CD4-positive, CD25-positive, alpha-beta regulatory T cell (primary cell): ENCODE measurements around the gene ACAP1. TPM values are rescaled to one million over a fixed set of nuclear protein-coding genes. Genes with fewer than 3 reads are reported as not detected.

Experiments
- ATAC-seq, 2 donors: fragments of 150-1000 bp; cut with Tn5 transposase; one replicate each; pipeline ENCODE4 v1.10.0; 2021; ENCODE audit warnings: low read depth in 2 of 2, moderate number of reproducible peaks in 2 of 2, moderate library complexity in 1 of 2
- DNase-seq, 3 donors: peaks; one replicate each; pipeline versions ENCODE4 v3.0.0 to v3.0.0-alpha.2; 2012 to 2022; ENCODE audit warnings: mixed read lengths in 1 of 3
- H3K27ac ChIP-seq: one replicate; pipeline ENCODE4 v1.7.0; 2013; ENCODE audit warnings: mild to moderate bottlenecking, low read length; ENCODE audit not compliant: insufficient read depth, poor library complexity, severe bottlenecking
- H3K27me3 ChIP-seq: one replicate; pipeline ENCODE4 v1.7.0; 2013; ENCODE audit warnings: low read length; ENCODE audit not compliant: control insufficient read depth, insufficient read depth
- H3K36me3 ChIP-seq: one replicate; pipeline ENCODE4 v1.7.0; 2013; ENCODE audit warnings: mild to moderate bottlenecking, low read length, moderate library complexity; ENCODE audit not compliant: control insufficient read depth, insufficient read depth
- H3K4me1 ChIP-seq: 2 replicates; pipeline ENCODE4 v1.7.0; 2013; ENCODE audit warnings: mild to moderate bottlenecking, low read length; ENCODE audit not compliant: insufficient read depth, control insufficient read depth, poor library complexity, severe bottlenecking
- H3K4me3 ChIP-seq: one replicate; pipeline ENCODE4 v1.7.0; 2013; ENCODE audit warnings: low read depth, mild to moderate bottlenecking, low read length, moderate library complexity
- H3K9me3 ChIP-seq, 2 experiments: 1 replicate in 1 of 2; 2 replicates in 1 of 2; pipeline ENCODE4 v1.7.0; 2013; ENCODE audit warnings: low read length in 2 of 2, mild to moderate bottlenecking in 1 of 2, moderate library complexity in 1 of 2; ENCODE audit not compliant: control insufficient read depth in 2 of 2
- H3K27ac Mint-ChIP-seq, 3 donors: one replicate each; pipeline ENCODE4 v1.8.0; 2020 to 2022; ENCODE audit warnings: mild to moderate bottlenecking in 3 of 3, mixed read lengths in 3 of 3, moderate library complexity in 2 of 3
- H3K27me3 Mint-ChIP-seq: one replicate; pipeline ENCODE4 v1.8.0; 2022; ENCODE audit warnings: mild to moderate bottlenecking, mixed read lengths
- H3K36me3 Mint-ChIP-seq: one replicate; pipeline ENCODE4 v1.8.0; 2020; ENCODE audit warnings: mixed read lengths
- H3K4me1 Mint-ChIP-seq, 4 donors: one replicate each; pipeline ENCODE4 v1.8.0; 2020 to 2022; ENCODE audit warnings: mixed read lengths in 4 of 4, mild to moderate bottlenecking in 1 of 4
- H3K4me3 Mint-ChIP-seq, 4 donors: one replicate each; pipeline ENCODE4 v1.8.0; 2020 to 2022; ENCODE audit warnings: mild to moderate bottlenecking in 4 of 4, mixed read lengths in 4 of 4, moderate library complexity in 3 of 4
- H3K9me3 Mint-ChIP-seq, 7 donors: one replicate each; pipeline ENCODE4 v1.8.0; 2020 to 2022; ENCODE audit warnings: mixed read lengths in 7 of 7, mild to moderate bottlenecking in 3 of 7, moderate library complexity in 2 of 7
- polyA plus RNA-seq, 4 donors: library from polyadenylated mRNA; unstranded; fragments of 300-500 nt; fragmentation: Illumina TruSeq; gene quantifications; one replicate each; pipeline ENCODE4 v1.2.3, GENCODE V29; 2021
- total RNA-seq: library from RNA; stranded (reverse); gene quantifications from one replicate; pipeline ENCODE4 v1.2.3, GENCODE V29; 2022

Gene ACAP1
- total and polyA plus RNA-seq, 5 donors from 2014 or later, result 194 to 723 (median 219) TPM

DNA sequence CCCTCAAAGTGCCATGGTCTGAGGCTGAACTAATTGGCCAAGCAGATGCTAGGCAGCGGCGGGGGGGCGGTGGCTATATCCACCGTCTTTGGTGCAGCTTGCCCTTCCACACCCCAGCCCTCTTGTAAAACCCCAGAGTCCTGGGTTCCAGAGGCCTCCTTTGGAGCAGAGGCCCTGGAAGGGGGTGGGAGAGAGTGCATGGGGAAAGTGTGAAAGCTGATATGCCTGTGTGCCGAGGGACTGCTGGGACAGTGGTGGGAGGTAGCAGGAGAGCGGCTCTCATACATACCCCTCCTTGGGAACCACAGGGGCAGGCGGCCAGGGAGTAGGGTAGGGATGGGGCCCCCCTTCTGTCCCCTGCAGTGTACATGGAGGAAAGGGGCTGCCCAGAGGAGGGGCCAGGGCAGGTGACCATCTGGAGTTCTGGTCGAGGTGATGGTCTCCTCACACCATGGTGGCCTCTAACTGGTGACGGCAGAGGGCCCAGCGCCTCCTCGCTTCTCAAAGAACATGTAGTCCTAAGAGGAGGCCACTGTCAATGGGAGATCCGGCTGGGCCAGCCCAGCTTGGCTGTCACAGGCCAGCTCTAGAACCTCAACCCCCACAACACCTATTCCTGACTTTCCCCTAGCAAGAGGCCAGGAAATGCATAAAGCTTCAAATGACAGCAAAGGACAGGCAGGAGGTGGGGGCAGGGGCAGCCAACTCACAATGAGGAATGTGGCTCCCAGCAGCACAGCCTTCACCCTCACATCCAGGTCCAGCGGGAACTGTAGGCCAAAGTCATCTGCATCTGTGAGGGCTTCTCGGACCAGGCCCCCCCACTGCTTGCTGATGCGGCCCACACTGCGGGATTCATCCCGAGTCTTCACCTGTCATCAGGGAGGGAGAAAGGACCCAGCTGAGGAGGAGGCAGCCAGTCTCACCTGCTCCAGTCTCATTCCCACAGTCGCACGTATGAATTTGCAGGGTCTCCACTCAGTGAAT, 53.9 kb downstream of the ACAP1 start:
- H3K4me3 Mint-ChIP-seq, result peak overlapping the region in 2 of 4 donors; percentile 38 to 80

DNA sequence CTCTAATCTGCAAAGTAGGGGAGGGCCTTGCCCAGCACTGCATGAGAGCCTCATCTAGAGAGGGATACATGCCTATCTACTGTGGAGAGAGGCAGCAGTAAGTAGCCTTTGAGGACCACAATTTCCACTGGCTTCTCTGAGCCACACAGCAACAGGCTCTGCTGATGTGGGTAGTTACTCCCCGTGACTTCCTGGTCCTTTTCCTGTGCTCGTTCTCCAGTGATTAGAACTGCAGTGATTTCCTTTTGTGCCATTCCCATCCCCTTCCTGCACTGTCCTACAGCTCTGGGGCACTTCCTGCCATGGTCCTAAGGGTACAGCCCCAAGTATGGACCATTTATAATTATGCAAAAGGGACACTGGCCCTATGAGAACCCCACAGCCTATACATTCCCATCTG, 55.0 kb downstream of the ACAP1 start:
- H3K27me3 ChIP-seq, result no peaks in the 10 kb centered on the region
- H3K4me1 ChIP-seq, result peaks cover 46% of the 10 kb centered on the region
- peaks cover 3 to 48% (median 21%) of the 10 kb centered on the region in 4 donors for H3K4me1 Mint-ChIP-seq
- H3K36me3 ChIP-seq, result peaks cover 44% of the 10 kb centered on the region
- H3K36me3 Mint-ChIP-seq, result peaks cover 17% of the 10 kb centered on the region
- ATAC-seq (no peak), DNase-seq (no peak)
- peaks cover 5% of the 10 kb centered on the region for H3K27me3 Mint-ChIP-seq
- H3K27ac Mint-ChIP-seq, result peak overlapping the region in 1 of 3 donors; percentile 31
- H3K4me3 ChIP-seq, result no peak overlapping the region
- no peaks in the 10 kb centered on the region for H3K9me3 ChIP-seq
- H3K9me3 Mint-ChIP-seq, result no peaks in the 10 kb centered on the region
- H3K4me3 Mint-ChIP-seq, result peak overlapping the region; percentile 56 to 92 (median 82)
- H3K27ac ChIP-seq, result no peak overlapping the region

More for the DNA sequence above, 53.9 kb downstream of the ACAP1 start:
- Mint-ChIP-seq H3K4me1 (peaks cover 3 to 49% (median 19%) of the 10 kb centered on the region in 4 donors), H3K27me3 (peaks cover 5% of the 10 kb centered on the region), H3K27ac (no peak overlapping the region), H3K9me3 (no peaks in the 10 kb centered on the region), H3K36me3 (peaks cover 17% of the 10 kb centered on the region)
- ATAC-seq (no peak), DNase-seq (no peak)
- H3K4me3 ChIP-seq, result no peak overlapping the region
- no peaks in the 10 kb centered on the region for H3K27me3 ChIP-seq
- peaks cover 45% of the 10 kb centered on the region for H3K4me1 ChIP-seq
- H3K27ac ChIP-seq, result no peak overlapping the region
- peaks cover 44% of the 10 kb centered on the region for H3K36me3 ChIP-seq
- no peaks in the 10 kb centered on the region for H3K9me3 ChIP-seq

DNA sequence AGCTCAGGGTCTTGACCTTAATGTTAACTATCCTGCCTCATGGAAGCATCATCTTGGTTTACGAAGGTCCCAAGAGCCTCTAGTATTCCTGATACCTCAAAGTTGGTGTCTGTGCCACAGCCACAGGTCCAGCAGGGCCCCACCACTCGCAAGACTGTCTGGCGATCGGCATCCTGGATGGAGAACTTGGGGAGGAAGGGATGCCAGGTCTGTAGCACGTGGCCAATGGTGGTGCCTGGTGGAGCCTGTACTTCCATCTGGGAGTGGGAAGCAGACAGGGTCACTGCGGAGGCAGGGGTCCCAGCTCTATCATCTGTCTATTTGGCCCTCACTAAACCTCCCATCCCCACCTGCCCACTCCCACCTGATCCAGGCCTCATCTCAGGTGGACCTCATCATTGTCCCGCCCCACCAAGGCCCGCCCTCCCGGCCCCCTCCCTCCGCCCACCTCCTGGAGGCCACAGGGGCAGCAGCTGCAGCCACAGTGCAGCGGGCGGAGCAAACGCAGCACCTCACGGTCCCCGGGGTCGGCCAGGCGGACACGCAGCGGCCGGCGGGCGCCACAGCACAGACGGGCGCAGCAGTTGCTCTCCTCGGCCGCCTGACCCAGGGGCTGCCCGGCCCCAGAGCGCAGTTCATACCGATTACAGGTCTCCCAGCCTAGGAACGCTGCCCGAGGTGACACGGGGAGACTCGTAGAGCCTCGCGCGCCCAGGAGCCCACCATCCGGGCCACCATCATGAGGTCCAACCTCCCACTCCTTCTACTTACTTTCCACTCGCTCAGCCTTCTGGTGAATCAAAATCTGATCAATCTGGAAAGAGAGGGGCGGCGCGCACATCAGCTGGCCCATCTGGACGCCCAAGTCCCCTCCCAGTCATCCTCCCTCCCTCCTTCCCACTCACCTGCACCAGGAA, 56.6 kb downstream of the ACAP1 start:
- Mint-ChIP-seq H3K36me3 (peaks cover 17% of the 10 kb centered on the region), H3K4me1 (peaks cover 3 to 42% (median 21%) of the 10 kb centered on the region in 4 donors), H3K27ac (peak overlapping the region; percentile 32 to 80 (median 59)), H3K4me3 (peak overlapping the region; percentile 94 to 98 (median 95)), H3K27me3 (peaks cover 5% of the 10 kb centered on the region), H3K9me3 (no peaks in the 10 kb centered on the region)
- ATAC-seq, result no peak
- Histone ChIP-seq H3K27me3 (no peaks in the 10 kb centered on the region), H3K36me3 (peaks cover 42% of the 10 kb centered on the region), H3K4me1 (peaks cover 46% of the 10 kb centered on the region), H3K27ac (peak overlapping the region; percentile 87), H3K9me3 (no peaks in the 10 kb centered on the region), H3K4me3 (peak overlapping the region; percentile 76)
- DNase-seq, result no peak

DNA sequence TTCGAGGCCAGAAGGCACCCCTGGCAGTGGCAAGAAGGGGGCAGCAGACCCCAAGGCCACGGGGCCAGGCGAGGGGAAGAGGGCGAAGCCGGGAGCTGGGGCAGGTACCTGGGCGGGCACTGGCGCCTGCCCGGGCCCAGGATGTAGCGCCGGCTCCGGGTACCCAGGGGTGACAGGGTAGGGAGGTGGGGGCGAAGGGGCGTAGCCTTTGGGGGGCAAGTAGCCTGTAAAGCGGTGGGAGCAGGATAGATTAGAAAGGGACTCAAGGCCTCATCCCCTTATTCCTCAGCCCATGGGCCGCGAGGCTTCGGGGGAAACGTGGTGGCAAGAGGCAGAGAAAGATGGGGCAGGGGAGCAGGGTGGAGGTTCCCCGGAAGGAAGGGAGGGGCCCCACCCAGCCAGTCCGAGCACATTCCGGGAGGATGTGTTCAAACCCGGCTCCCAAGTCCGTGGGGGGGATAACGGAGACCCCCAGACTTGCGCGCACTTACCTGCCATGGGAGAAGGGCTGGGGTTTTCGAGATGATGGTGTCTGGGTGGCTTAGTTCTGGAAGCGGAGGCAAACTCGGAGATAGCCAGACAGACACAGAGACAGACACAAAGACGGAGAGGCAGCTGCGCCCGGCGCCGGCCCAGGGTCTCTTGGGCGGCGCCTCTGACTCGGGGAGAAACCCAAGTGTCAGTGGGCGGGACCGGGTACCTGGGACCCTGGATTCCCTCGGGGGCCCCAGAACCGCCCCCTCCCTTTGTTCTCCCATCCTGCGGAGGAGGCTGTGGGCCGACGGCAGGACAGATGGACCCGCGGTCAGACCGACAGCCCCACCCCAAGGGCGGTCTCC, 57.5 kb downstream of the ACAP1 start:
- peaks cover 46% of the 10 kb centered on the region for H3K4me1 ChIP-seq
- H3K27ac ChIP-seq, result peak overlapping the region; percentile 87
- peak overlapping the region; percentile 76 for H3K4me3 ChIP-seq
- Mint-ChIP-seq H3K27me3 (peaks cover 5% of the 10 kb centered on the region), H3K36me3 (peaks cover 17% of the 10 kb centered on the region), H3K9me3 (no peaks in the 10 kb centered on the region), H3K4me3 (peak overlapping the region; percentile 94 to 98 (median 95)), H3K27ac (peak overlapping the region; percentile 80 to 93 (median 85)), H3K4me1 (peaks cover 3 to 42% (median 21%) of the 10 kb centered on the region in 4 donors)
- DNase-seq, result peak; percentile 71 to 75 (median 74)
- no peaks in the 10 kb centered on the region for H3K27me3 ChIP-seq
- H3K9me3 ChIP-seq, result no peaks in the 10 kb centered on the region
- ATAC-seq, result peak; percentile 51 to 52
- H3K36me3 ChIP-seq, result peaks cover 34% of the 10 kb centered on the region

DNA sequence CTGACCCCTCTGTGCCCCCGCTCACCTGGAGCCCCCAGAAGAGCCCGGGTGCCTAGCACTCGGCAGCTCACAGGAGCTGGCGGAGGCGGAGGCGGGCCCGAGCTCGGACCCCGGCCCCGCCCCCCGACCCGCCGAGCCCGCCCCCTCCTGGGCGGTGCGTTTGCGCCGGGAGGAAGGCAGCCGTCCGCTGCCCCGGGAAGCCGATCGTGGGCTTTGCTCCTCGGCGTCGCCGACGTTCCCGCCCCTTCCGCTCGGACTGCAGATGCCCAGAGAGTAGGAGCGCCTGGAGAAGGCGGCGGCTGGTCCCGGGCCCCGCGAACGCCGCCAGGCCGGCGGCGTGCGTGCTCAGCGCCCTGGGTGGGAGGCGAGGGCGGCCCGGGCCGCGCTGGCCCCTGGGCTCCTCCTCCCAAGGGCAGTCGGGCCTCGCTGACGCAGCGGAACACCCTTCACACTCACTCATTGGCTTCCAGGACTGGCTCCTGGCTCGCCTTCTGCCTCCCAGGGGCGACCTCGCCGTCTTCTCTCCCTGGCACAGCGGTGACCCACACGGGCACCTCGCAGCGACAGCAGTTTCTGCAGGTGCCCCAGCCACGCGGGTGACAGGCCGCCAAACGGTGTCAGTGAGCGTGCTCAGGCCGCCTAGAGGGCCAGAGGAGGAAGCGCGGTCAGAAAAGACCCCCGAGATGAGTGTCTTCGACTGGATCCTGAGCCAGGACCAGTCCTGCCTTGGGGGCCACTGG, 58.3 kb downstream of the ACAP1 start, which contains the start of gene PLSCR3:
Gene PLSCR3, minus strand, starts transcription at position 74 of the 740 bp plus-strand sequence. CDS start 415 bp downstream, outside the sequence.
- no peaks in the 10 kb centered on the region for H3K9me3 ChIP-seq
- H3K27ac ChIP-seq, result peak within 1 kb of the TSS; percentile 87
- DNase-seq, result peak; percentile 79 to 83 (median 82)
- peak within 1 kb of the TSS; percentile 85 to 93 (median 88) for H3K27ac Mint-ChIP-seq
- H3K4me1 Mint-ChIP-seq, result peaks cover 3 to 38% (median 20%) of the 10 kb centered on the region in 4 donors
- ATAC-seq, result peak; percentile 88
- no peaks in the 10 kb centered on the region for H3K27me3 ChIP-seq
- peaks cover 13% of the 10 kb centered on the region for H3K36me3 Mint-ChIP-seq
- peaks cover 5% of the 10 kb centered on the region for H3K27me3 Mint-ChIP-seq
- H3K4me3 Mint-ChIP-seq, result peak within 1 kb of the TSS; percentile 94 to 98 (median 95)
- H3K4me1 ChIP-seq, result peaks cover 45% of the 10 kb centered on the region
- no peaks in the 10 kb centered on the region for H3K9me3 Mint-ChIP-seq
- peaks cover 28% of the 10 kb centered on the region for H3K36me3 ChIP-seq
- H3K4me3 ChIP-seq, result peak within 1 kb of the TSS; percentile 76

DNA sequence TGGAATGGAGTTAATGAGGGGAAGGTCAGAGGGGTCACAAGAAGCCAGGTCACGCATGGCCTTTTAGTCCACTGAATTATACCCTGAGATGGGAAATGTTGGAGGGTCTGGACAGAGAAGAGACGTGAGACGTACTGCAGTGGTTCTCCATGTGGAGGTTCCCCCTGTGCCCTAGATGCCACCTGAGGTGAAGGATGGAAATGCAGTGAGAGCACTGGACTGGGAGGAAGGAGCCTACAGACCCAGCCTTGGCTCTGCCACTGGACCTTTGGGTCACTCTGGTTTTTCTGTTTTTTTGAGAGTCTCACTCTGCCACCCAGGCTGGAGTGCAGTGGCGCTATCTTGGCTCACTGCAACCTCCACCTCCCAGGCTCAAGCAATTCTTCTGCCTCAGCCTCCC, 59.8 kb downstream of the ACAP1 start:
- no peak for DNase-seq
- H3K4me3 Mint-ChIP-seq, result peak overlapping the region; percentile 41 to 89 (median 66)

More for the DNA sequence above, 59.8 kb downstream of the ACAP1 start:
- H3K27me3 ChIP-seq, result no peaks in the 10 kb centered on the region
- no peak overlapping the region for H3K4me3 ChIP-seq
- H3K36me3 ChIP-seq, result peaks cover 13% of the 10 kb centered on the region
- H3K4me1 ChIP-seq, result peaks cover 30% of the 10 kb centered on the region
- H3K4me1 Mint-ChIP-seq, result peaks cover 3 to 30% (median 18%) of the 10 kb centered on the region in 4 donors
- no peak overlapping the region for H3K27ac Mint-ChIP-seq
- no peaks in the 10 kb centered on the region for H3K9me3 Mint-ChIP-seq
- H3K27ac ChIP-seq, result no peak overlapping the region
- H3K27me3 Mint-ChIP-seq, result peaks cover 5% of the 10 kb centered on the region
- H3K9me3 ChIP-seq, result no peaks in the 10 kb centered on the region
- H3K36me3 Mint-ChIP-seq, result peaks cover 5% of the 10 kb centered on the region
- ATAC-seq, result no peak
